DOHH2 (cell line): Measurements from ENCODE around the gene KCNN2.

Source experiments
- H3F3A ChIP-seq: fragments of 200-600 bp; sonication (generic), shearing (Covaris generic); 2 replicates; pipeline ENCODE4 v1.6.0; 2016; ENCODE audit warnings: antibody characterized with exemption, mild to moderate bottlenecking; ENCODE audit not compliant: control insufficient read depth, insufficient read depth
- H3K27ac ChIP-seq: fragments of 200-600 bp; sonication (generic); 2 replicates; pipeline ENCODE4 v1.5.1; 2014; ENCODE audit warnings: low read depth, mild to moderate bottlenecking, low read length, moderate library complexity
- H3K27me3 ChIP-seq: fragments of 200-600 bp; sonication (generic); 2 replicates; pipeline ENCODE4 v1.6.1; 2014; ENCODE audit warnings: mild to moderate bottlenecking, low read length, mixed read lengths; ENCODE audit not compliant: control insufficient read depth
- H3K36me3 ChIP-seq: fragments of 200-600 bp; sonication (generic); 2 replicates; pipeline ENCODE4 v1.6.1; 2014; ENCODE audit warnings: mild to moderate bottlenecking, low read length, moderate library complexity, mixed read lengths; ENCODE audit not compliant: control insufficient read depth
- H3K4me1 ChIP-seq: fragments of 200-600 bp; sonication (generic); 2 replicates; pipeline ENCODE4 v1.6.1; 2014; ENCODE audit warnings: mild to moderate bottlenecking, low read length, mixed read lengths; ENCODE audit not compliant: control insufficient read depth
- H3K4me2 ChIP-seq: fragments of 200-600 bp; sonication (generic); 2 replicates; pipeline ENCODE4 v1.6.0; 2014; ENCODE audit warnings: mild to moderate bottlenecking, low read length, moderate library complexity
- H3K4me3 ChIP-seq: fragments of 200-600 bp; sonication (generic); 2 replicates; pipeline ENCODE4 v1.5.1; 2014; ENCODE audit warnings: mild to moderate bottlenecking, low read length, mixed read lengths
- H3K79me2 ChIP-seq: fragments of 200-600 bp; sonication (generic); 2 replicates; pipeline ENCODE4 v1.6.1; 2014; ENCODE audit warnings: mild to moderate bottlenecking, low read length, mixed read lengths; ENCODE audit not compliant: control insufficient read depth
- H3K9me2 ChIP-seq: fragments of 200-600 bp; sonication (generic); replicated peaks from 2 replicates; pipeline ENCODE4 v1.6.1; 2014; ENCODE audit warnings: mild to moderate bottlenecking, low read length, mixed read lengths; ENCODE audit not compliant: control insufficient read depth
- H3K9me3 ChIP-seq: fragments of 200-600 bp; sonication (generic); 2 replicates; pipeline ENCODE4 v1.6.1; 2014; ENCODE audit warnings: antibody characterized with exemption, low read length, mixed read lengths; ENCODE audit not compliant: control insufficient read depth, insufficient read depth
- H4K20me1 ChIP-seq: fragments of 200-600 bp; sonication (generic); 2 replicates; pipeline ENCODE4 v1.6.0; 2014; ENCODE audit warnings: low read depth, mild to moderate bottlenecking, antibody characterized with exemption, low read length, moderate library complexity; ENCODE audit not compliant: control insufficient read depth, insufficient read depth
- EZH2phosphoT487 ChIP-seq: fragments of 200-600 bp; sonication (generic); IDR thresholded peaks from 2 replicates; pipeline ENCODE4 v1.6.1; 2017; ENCODE audit warnings: borderline replicate concordance, mild to moderate bottlenecking, antibody characterized with exemption, low read length, moderate library complexity, mixed read lengths
- TF ChIP-seq, protein P1 (sequence below): fragments of 200-600 bp; sonication (generic); IDR thresholded peaks from one replicate; pipeline ENCODE4 v1.5.1; 2014; ENCODE audit warnings: antibody characterized with exemption, mild to moderate bottlenecking, low read depth, low read length; ENCODE audit not compliant: poor library complexity, severe bottlenecking

Gene KCNN2

GRCh38 chr5:114316167-114316566 is 45.7 kb upstream of the KCNN2 start:
- H3K4me1 ChIP-seq, result no peaks in the 10 kb centered on the region
- no peaks in the 10 kb centered on the region for H3K27me3 ChIP-seq
- no peak overlapping the region for H3K27ac ChIP-seq
- H3K9me2 ChIP-seq, result no peaks in the 10 kb centered on the region
- H4K20me1 ChIP-seq, result no peaks in the 10 kb centered on the region
- H3K9me3 ChIP-seq, result no peaks in the 10 kb centered on the region
- H3K36me3 ChIP-seq, result no peaks in the 10 kb centered on the region
- no peak for TF ChIP-seq EZH2phosphoT487
- TF ChIP-seq, protein P1, sequence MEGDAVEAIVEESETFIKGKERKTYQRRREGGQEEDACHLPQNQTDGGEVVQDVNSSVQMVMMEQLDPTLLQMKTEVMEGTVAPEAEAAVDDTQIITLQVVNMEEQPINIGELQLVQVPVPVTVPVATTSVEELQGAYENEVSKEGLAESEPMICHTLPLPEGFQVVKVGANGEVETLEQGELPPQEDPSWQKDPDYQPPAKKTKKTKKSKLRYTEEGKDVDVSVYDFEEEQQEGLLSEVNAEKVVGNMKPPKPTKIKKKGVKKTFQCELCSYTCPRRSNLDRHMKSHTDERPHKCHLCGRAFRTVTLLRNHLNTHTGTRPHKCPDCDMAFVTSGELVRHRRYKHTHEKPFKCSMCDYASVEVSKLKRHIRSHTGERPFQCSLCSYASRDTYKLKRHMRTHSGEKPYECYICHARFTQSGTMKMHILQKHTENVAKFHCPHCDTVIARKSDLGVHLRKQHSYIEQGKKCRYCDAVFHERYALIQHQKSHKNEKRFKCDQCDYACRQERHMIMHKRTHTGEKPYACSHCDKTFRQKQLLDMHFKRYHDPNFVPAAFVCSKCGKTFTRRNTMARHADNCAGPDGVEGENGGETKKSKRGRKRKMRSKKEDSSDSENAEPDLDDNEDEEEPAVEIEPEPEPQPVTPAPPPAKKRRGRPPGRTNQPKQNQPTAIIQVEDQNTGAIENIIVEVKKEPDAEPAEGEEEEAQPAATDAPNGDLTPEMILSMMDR, result no peak
- no peaks in the 10 kb centered on the region for H3K79me2 ChIP-seq
- H3F3A ChIP-seq, result no peaks in the 10 kb centered on the region
- H3K4me3 ChIP-seq, result no peak overlapping the region
- no peak overlapping the region for H3K4me2 ChIP-seq

DNA sequence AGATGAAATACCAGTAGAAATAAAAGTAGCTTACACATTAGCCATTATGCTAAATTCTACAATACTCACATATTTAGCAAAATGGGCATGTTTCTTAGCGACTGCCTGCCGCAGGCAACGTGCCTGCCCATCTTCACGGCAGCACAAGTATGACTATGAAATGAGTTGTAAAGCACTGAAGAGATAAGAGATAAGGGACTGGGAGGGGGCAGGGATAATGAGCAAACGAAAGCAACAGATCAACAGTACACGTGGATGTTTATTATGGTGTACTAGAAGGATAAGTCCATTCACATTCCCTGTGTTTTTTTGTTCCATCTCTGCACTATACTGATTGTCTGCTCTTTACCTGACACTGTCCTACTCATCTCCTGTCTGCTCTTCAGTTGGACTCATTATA is 44.1 kb upstream of the KCNN2 start:
- no peaks in the 10 kb centered on the region for H3K4me1 ChIP-seq
- H3K9me3 ChIP-seq, result no peaks in the 10 kb centered on the region
- no peak overlapping the region for H3K4me3 ChIP-seq
- no peak overlapping the region for H3K4me2 ChIP-seq
- H3K79me2 ChIP-seq, result no peaks in the 10 kb centered on the region
- no peaks in the 10 kb centered on the region for H3K9me2 ChIP-seq
- H3K27me3 ChIP-seq, result no peaks in the 10 kb centered on the region
- no peaks in the 10 kb centered on the region for H3K36me3 ChIP-seq
- no peaks in the 10 kb centered on the region for H4K20me1 ChIP-seq
- TF ChIP-seq, protein P1, result no peak
- TF ChIP-seq EZH2phosphoT487, result no peak
- no peaks in the 10 kb centered on the region for H3F3A ChIP-seq
- no peak overlapping the region for H3K27ac ChIP-seq

DNA sequence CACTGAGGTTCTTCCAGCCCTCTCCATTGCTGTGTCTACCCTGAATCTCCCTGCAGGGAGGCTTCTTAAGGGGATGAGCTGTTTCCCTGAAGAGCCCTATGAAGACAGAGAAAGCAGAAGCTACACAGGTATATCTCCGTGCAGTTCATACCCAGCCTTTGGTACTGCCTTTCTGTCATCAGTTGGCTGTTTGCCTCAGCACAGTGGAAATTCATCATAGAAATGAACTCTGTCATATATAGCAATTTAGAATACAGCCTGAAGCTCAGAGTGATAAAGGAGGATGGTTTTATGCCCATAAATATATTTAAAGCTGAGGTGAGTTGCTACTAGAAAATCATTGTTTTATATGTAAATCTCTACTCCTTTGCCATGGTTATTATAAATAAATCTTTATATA is 42.6 kb upstream of the KCNN2 start:
- H3K27ac ChIP-seq, result no peak overlapping the region
- H3K4me3 ChIP-seq, result no peak overlapping the region
- no peak overlapping the region for H3K4me2 ChIP-seq
- no peaks in the 10 kb centered on the region for H3K4me1 ChIP-seq
- no peaks in the 10 kb centered on the region for H4K20me1 ChIP-seq
- H3K36me3 ChIP-seq, result no peaks in the 10 kb centered on the region
- no peaks in the 10 kb centered on the region for H3K9me2 ChIP-seq
- TF ChIP-seq, protein P1, result no peak
- no peak for TF ChIP-seq EZH2phosphoT487
- no peaks in the 10 kb centered on the region for H3K9me3 ChIP-seq
- no peaks in the 10 kb centered on the region for H3K27me3 ChIP-seq
- H3F3A ChIP-seq, result no peaks in the 10 kb centered on the region
- H3K79me2 ChIP-seq, result no peaks in the 10 kb centered on the region

DNA sequence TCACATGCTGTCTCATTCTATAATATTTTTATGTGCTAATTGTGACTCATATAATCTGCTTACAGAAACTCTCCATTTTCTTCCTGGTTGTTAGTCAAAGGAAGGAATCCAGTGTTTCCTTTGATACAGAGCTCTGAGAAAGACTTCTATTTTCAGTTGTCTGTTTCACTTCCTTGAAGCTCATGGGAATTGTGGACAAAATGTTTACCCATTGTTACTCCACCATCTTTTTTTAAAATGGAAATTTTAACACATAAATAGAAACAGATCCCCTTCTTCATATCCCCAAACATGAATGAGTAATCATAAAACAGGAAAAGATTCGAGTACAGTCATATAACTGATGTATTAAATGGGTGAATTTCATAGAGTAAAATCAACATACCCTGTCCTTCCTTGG is 42.0 kb upstream of the KCNN2 start:
- no peaks in the 10 kb centered on the region for H4K20me1 ChIP-seq
- no peaks in the 10 kb centered on the region for H3K36me3 ChIP-seq
- no peaks in the 10 kb centered on the region for H3K9me3 ChIP-seq
- no peak overlapping the region for H3K4me2 ChIP-seq
- TF ChIP-seq EZH2phosphoT487, result no peak
- TF ChIP-seq, protein P1, result no peak
- no peaks in the 10 kb centered on the region for H3F3A ChIP-seq
- H3K27ac ChIP-seq, result no peak overlapping the region
- H3K4me1 ChIP-seq, result no peaks in the 10 kb centered on the region
- H3K4me3 ChIP-seq, result no peak overlapping the region
- H3K79me2 ChIP-seq, result no peaks in the 10 kb centered on the region
- no peaks in the 10 kb centered on the region for H3K9me2 ChIP-seq
- no peaks in the 10 kb centered on the region for H3K27me3 ChIP-seq
